NT2/D1 (cell line): ENCODE data around the gene PDHB.
A peak's percentile ranks its signal among the peaks of the same experiment; 100 is the strongest.

Source experiments
- SUZ12 ChIP-seq: IDR thresholded peaks from 2 replicates; pipeline ENCODE4 v1.6.1; 2011; ENCODE audit not compliant: insufficient read length, insufficient read depth; ENCODE audit errors: extremely low read depth
- YY1 ChIP-seq: IDR thresholded peaks from 2 replicates; pipeline ENCODE4 v1.6.1; 2011; ENCODE audit not compliant: insufficient read length, insufficient read depth
- ZNF274 ChIP-seq: IDR thresholded peaks from 2 replicates; pipeline ENCODE4 v1.6.1; 2011; ENCODE audit warnings: mild to moderate bottlenecking, low read depth, low read length

DNA sequence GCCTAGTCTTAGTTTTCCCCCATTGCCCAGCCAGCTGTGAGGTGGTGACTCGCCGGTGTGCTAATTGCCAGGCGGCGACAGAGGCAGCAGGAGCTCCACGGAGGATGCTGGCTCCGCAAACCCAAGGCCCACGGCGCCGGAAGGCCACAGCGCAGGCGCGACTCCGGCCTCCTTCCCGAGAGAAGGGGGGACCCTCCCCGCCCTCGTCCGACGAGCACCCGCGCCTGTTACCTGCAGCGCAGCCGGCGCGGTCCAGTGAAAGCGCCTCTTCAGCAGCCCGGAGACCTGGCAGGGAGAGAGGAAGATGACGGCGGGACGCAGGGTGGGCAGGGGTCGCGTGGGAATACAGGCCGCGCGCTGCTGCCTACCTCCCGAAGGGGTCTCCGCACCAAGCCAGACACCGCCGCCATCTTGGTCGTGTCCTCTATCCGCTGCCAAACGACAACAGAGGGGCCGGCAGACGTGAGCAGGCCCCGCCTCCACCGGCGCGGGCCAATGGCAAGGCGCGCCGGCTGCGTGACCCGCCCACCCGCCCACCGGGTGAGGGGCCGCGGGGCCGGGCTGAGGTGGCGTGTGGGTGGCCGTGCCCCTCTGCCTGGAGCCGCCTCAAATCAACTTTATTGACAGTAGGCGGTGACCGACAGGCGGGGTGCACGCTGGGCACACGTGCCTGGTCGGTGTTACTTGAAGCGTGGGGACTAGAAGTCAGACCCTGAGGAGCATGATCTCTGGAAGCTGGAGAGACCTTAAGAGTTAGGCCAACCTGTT is at the start of gene PDHB:
- no peak for TF ChIP-seq ZNF274
- TF ChIP-seq SUZ12: no peak
- peak; percentile 79 for TF ChIP-seq YY1
